Right atrium auricular region (tissue), 2 donors: Measurements from ENCODE around the gene TSPAN31. TPM values are rescaled to one million over a fixed set of nuclear protein-coding genes. Genes with fewer than 3 reads are reported as not detected.

Source experiments
- DNase-seq: peaks from one replicate; pipeline ENCODE4 v3.0.0-alpha.2; 2019; ENCODE audit warnings: low spot score
- H3K27ac ChIP-seq, 2 donors: fragments of 200-600 bp; sonication (generic); 1 replicate in 1 of 2; 2 replicates in 1 of 2; pipeline ENCODE4 v1.5.1; 2016 to 2019
- H3K27me3 ChIP-seq, 2 donors: fragments of 200-600 bp; sonication (generic); one replicate each; pipeline versions ENCODE4 v1.5.1 to v1.6.0; 2017 to 2019
- H3K36me3 ChIP-seq: fragments of 200-600 bp; sonication (generic); one replicate; pipeline ENCODE4 v1.5.1; 2016
- H3K4me1 ChIP-seq, 2 donors: fragments of 200-600 bp; sonication (generic); one replicate each; pipeline versions ENCODE4 v1.5.1 to v1.6.0; 2017 to 2019
- H3K4me3 ChIP-seq, 2 donors: fragments of 200-600 bp; sonication (generic); 1 replicate in 1 of 2; 2 replicates in 1 of 2; pipeline ENCODE4 v1.5.1; 2017 to 2019; ENCODE audit warnings: mild to moderate bottlenecking in 1 of 2, moderate library complexity in 1 of 2
- H3K9me3 ChIP-seq, 2 donors: fragments of 200-600 bp; sonication (generic); one replicate each; pipeline ENCODE4 v1.5.1; 2019
- CTCF ChIP-seq, 2 donors: fragments of 200-600 bp; sonication (generic); IDR thresholded peaks; one replicate each; pipeline ENCODE4 v1.5.1; 2019; ENCODE audit warnings: antibody characterized with exemption in 2 of 2
- total RNA-seq, 2 donors: library from RNA; depleted of rRNA; stranded (reverse); fragments of >200 nt; gene quantifications; one replicate each; pipeline ENCODE4 v1.1.0, GENCODE V29; 2016

Gene TSPAN31
- total RNA-seq, 2 donors from 2014 or later: 50.3 to 59.6 TPM

DNA sequence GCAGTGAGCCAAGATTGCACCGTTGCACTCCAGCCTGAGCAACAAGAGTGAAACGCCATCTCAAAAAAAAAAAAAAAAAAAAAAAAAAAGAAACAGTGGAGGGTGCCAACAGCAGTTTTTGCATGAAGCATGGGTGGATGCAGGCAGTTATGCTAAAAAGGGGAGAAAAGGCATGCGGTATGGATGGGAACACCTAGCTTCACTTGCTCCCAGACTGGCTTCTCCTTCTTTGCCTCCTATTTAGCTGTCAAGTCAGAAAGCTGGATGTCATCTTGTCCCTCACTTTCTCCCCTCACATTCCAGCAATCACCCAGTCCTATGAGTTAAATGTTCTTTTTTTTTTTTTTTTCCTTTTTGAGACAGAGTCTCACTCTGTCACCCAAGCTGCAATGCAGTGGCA, 30.2 kb downstream of the TSPAN31 start:
- no peak for DNase-seq

DNA sequence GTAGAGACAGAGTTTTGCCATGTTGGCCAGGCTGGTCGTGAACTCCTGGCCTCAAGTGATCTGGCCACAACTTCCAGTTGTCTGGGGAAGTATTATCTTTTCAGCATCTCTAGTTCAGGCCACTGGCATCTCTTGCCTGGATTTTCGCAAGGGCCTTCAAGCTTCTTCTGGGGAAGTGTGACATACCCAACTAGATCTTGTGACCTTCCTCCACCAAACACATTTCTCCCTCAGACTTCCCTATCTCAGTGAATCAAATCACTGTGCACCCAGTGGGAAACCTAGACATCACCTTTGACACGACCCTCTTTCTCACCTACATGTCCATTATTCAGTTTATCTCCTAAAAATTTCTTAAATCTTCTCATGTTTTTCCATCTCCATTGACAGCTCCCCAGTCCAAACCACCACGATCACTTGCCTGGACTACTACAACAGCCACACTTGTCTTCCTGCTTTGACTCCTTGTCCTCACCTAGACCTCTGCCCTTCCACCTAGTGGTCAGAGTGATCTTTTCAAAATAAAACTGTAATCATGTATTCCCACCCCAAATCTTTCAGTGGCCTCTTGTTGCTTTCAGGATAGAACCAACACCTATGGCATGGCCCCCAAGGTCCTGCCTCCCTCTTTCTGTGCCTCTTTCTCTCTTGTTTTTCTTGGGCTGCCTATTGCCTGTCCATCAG, 30.9 kb downstream of the TSPAN31 start:
- TF ChIP-seq CTCF (IDR thresholded peaks at IDR 0.05): no peak

More for the DNA sequence above, 30.2 kb downstream of the TSPAN31 start:
- no peak for TF ChIP-seq CTCF (IDR thresholded peaks at IDR 0.05)
- Histone ChIP-seq H3K4me1 (peaks cover 0 to 25% of the 10 kb centered on the region in 2 donors), H3K9me3 (no peaks in the 10 kb centered on the region), H3K4me3 (no peak overlapping the region), H3K36me3 (peaks cover 5% of the 10 kb centered on the region), H3K27me3 (no peaks in the 10 kb centered on the region), H3K27ac (no peak overlapping the region)

DNA sequence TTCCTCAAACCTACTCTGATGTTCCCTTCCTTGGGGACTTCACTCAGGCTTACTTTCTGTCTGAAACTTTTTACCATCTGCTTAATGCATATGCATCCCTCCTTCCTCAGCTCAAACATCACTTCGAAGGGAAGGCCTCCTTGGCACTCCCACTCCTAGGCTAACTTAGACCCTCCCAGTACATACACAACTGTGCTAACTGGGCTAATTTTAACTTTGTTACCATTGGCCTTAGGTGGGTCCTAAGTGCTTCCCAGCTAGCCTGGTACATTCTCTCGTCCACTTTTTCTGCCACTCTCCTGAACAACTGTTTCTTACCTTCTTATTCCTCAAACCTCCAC, 31.4 kb downstream of the TSPAN31 start:
- Histone ChIP-seq H3K4me3 (no peak overlapping the region), H3K27me3 (no peaks in the 10 kb centered on the region), H3K27ac (no peak overlapping the region), H3K4me1 (peaks cover 0 to 20% of the 10 kb centered on the region in 2 donors), H3K36me3 (no peaks in the 10 kb centered on the region), H3K9me3 (no peaks in the 10 kb centered on the region)
- no peak for TF ChIP-seq CTCF (IDR thresholded peaks at IDR 0.05)
- DNase-seq: no peak

More for the DNA sequence above, 30.9 kb downstream of the TSPAN31 start:
- no peaks in the 10 kb centered on the region for H3K27me3 ChIP-seq
- DNase-seq: no peak
- no peak overlapping the region for H3K27ac ChIP-seq
- H3K9me3 ChIP-seq: no peaks in the 10 kb centered on the region
- no peak overlapping the region for H3K4me3 ChIP-seq
- peaks cover 0 to 25% of the 10 kb centered on the region in 2 donors for H3K4me1 ChIP-seq
- no peaks in the 10 kb centered on the region for H3K36me3 ChIP-seq

DNA sequence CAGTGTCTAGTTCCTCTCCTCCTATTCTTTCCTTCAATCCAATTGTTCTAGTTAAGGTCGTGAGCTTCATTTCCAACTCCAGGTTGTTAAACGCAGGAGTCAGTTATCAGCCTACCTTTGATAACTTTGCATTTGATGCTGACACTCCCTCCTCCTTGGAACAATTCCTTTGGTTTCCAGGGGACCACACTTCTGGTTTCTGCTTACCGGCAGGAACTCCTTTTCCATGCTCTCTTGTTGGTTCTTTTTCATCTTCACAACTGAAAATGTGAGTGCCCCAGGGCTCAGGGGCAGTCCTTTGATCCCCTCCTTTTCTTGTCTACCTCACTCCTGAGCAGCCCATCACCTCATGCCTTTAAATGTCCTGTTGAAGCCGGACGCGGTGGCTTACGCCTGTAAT, 32.5 kb downstream of the TSPAN31 start:
- H3K9me3 ChIP-seq: no peaks in the 10 kb centered on the region
- no peaks in the 10 kb centered on the region for H3K36me3 ChIP-seq
- H3K4me1 ChIP-seq: peaks cover 0 to 16% of the 10 kb centered on the region in 2 donors
- no peak for TF ChIP-seq CTCF (IDR thresholded peaks at IDR 0.05)
- H3K27ac ChIP-seq: no peak overlapping the region
- H3K27me3 ChIP-seq: no peaks in the 10 kb centered on the region
- H3K4me3 ChIP-seq: no peak overlapping the region
- no peak for DNase-seq

DNA sequence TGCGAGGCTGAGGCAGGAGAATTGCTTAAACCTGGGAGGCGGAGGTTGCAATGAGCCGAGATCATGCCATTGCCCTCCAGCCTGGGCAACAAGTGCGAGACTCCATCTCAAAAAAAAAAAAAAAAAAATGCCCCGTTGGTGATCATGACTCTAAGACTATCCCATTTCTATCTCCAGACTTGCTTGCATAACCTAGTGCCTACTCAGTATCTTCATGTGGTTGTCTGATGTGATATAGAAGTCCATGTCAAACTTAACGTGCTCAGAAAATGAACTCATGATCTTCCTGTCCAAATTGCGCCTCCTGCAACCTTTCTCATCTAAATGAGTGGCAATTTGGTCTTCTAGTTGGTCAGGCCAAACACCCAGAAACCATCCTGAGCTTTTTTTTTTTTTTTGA, 33.1 kb downstream of the TSPAN31 start:
- H3K4me1 ChIP-seq: peaks cover 0 to 12% of the 10 kb centered on the region in 2 donors
- H3K27ac ChIP-seq: no peak overlapping the region
- H3K27me3 ChIP-seq: no peaks in the 10 kb centered on the region
- TF ChIP-seq CTCF (IDR thresholded peaks at IDR 0.05): no peak
- no peak overlapping the region for H3K4me3 ChIP-seq
- DNase-seq: no peak
- H3K9me3 ChIP-seq: no peaks in the 10 kb centered on the region
- H3K36me3 ChIP-seq: no peaks in the 10 kb centered on the region

DNA sequence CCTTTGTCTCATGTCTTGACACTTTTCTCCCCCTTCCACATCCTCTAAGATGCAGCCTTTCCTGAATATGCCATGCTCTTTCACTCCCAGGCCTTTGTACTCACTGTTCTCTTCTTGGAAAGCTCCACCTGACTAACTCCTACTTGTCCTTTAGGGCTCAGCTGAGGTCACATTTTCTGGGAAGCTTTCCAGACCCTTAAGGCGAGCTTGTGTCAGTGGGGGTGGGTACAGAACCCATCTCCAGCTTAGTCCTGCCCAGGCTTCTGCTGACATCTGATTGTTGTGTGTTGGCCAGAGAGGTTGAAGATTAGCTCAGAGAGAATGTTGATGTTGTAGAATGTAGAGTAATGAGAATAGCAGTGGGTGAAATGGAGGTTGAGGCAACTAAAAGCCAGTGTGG, 34.9 kb downstream of the TSPAN31 start:
- no peak overlapping the region for H3K4me3 ChIP-seq
- no peak overlapping the region for H3K27ac ChIP-seq
- no peak for TF ChIP-seq CTCF (IDR thresholded peaks at IDR 0.05)
- H3K4me1 ChIP-seq: peaks cover 0 to 16% of the 10 kb centered on the region in 2 donors
- H3K36me3 ChIP-seq: peaks cover 5% of the 10 kb centered on the region
- no peak for DNase-seq
- H3K9me3 ChIP-seq: no peaks in the 10 kb centered on the region
- no peaks in the 10 kb centered on the region for H3K27me3 ChIP-seq
